ENCODE data around the gene KIF18A. TPM values are rescaled to one million over a fixed set of nuclear protein-coding genes. Genes with fewer than 3 reads are reported as not detected.

Gene KIF18A
- total and polyA plus RNA-seq, 9 of the 15 experiments (the other 6 are each of a cell fraction or from before 2014, with no cell fraction given) = 15.1 to 36.1 (median 24.3) TPM

DNA sequence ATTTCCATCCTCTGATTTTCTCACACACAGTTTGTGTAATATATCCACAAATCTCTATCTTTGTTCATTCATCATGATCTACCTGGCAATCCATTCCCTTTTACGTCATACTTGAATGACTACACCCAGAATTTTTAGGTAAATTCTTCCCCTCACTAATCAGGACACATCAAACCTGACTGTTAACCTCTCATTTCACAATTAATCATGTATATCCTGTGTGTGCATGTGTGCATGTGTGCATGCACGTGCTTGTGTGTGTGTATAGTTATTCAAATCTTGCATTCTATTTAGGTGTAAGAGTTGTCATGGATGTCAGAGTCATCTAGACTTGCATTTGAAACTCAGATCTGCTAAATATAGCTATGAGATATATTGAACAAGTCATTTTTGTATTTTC is 130.4 kb downstream of the KIF18A start (continued):
- TF ChIP-seq EWSR1 (IDR thresholded peaks at IDR 0.05; ENCODE audit: borderline replicate concordance, low read depth, partially characterized antibody) = no peak
- no peak for TF ChIP-seq NFIX (CRISPR knock-in tag; IDR thresholded peaks at IDR 0.05; ENCODE audit: low read depth)

DNA sequence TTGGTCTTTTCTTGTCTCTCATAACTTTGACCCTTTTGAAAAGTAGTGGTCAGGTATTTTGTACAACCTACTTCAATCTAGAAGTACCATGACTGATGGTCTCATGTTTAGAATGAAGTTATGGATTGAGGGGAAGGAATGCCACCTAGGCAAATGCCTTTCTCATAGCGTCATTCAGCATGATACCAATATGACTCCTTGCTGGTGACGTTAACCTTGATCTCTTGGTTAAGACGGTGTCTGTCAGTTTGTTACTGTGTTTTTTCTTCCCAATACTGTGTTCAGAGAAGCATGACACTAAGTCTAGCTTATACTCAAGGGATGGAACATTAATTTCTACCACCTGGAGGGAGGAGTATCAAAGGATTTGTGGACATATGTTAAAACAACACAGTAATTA is 130.9 kb downstream of the KIF18A start:
- no peaks in the 10 kb centered on the region for H4K20me1 ChIP-seq (replicated peaks; ENCODE audit: control insufficient read depth, insufficient read depth, low read length)
- no peak overlapping the region for H3K27ac ChIP-seq (ENCODE audit: extremely low read depth, low read depth, low read length)
- H3K4me2 ChIP-seq (ENCODE audit: insufficient read depth, low read length) = no peak overlapping the region
- no peak for ATAC-seq
- H3K9me3 ChIP-seq (replicated peaks; ENCODE audit: control insufficient read depth, insufficient read depth, low read depth, low read length) = no peaks in the 10 kb centered on the region
- ChIA-PET POLR2A (no interaction called here), CTCF (ENCODE audit: low intra/inter-chr PET ratio) (no interaction called here)
- 0% methylated on average over 3 of the region's 3 CpGs for WGBS (ENCODE audit: insufficient coverage, low coverage, missing lambda C conversion rate)
- no peaks in the 10 kb centered on the region for H3K36me3 ChIP-seq (ENCODE audit: control insufficient read depth, insufficient read depth, low read length)
- in situ Hi-C loops (cut with MboI) (no loop called here), intact Hi-C loops (cut with micrococcal nuclease) (no loop called here)
- no peaks in the 10 kb centered on the region for H3K79me2 ChIP-seq (ENCODE audit: control insufficient read depth, insufficient read depth, low read length)
- TF ChIP-seq NFXL1 (CRISPR knock-in tag; IDR thresholded peaks at IDR 0.05) (no peak), TSC22D4 (tag; IDR thresholded peaks at IDR 0.05) (no peak), HDAC3 (IDR thresholded peaks at IDR 0.05; ENCODE audit: borderline replicate concordance, partially characterized antibody) (no peak), ZNF449 (CRISPR knock-in tag; IDR thresholded peaks at IDR 0.05) (no peak), ZNF436 (CRISPR knock-in tag; IDR thresholded peaks at IDR 0.05) (no peak), E2F5 (CRISPR knock-in tag; IDR thresholded peaks at IDR 0.05) (no peak), NCOR1 (IDR thresholded peaks at IDR 0.05) (no peak)
- no peaks in the 10 kb centered on the region for H3K9me1 ChIP-seq (ENCODE audit: control insufficient read depth, insufficient read depth, low read length)
- DNase-seq (ENCODE audit: extremely low read depth in 1 of 4, low spot score in 3 of 4) = no peak
- BruUV-seq (replicated peaks) = no TSS peak
- no peak overlapping the region for H3K4me3 ChIP-seq
- H3K27me3 ChIP-seq (ENCODE audit: control insufficient read depth in 2 of 2, insufficient read depth in 2 of 2, low read length in 2 of 2) = no peaks in the 10 kb centered on the region
- no peak for FAIRE-seq
- no peak overlapping the region for H3K9ac ChIP-seq (ENCODE audit: insufficient read depth in 1 of 2, low read depth in 2 of 2, low read length in 2 of 2)
- no peak overlapping the region for H2AFZ ChIP-seq (ENCODE audit: low read depth, low read length)
- no peaks in the 10 kb centered on the region for H3K4me1 ChIP-seq (replicated peaks in 1 of 2; ENCODE audit: control insufficient read depth in 2 of 2, insufficient read depth in 2 of 2, low read length in 2 of 2)

Data from K562 (cell line).